NCI-H2107 (cell line): ENCODE measurements around the gene RBM22.
A peak's percentile ranks its signal among the peaks of the same experiment; 100 is the strongest.

Experiments used
- DNase-seq: peaks from one replicate; lab custom pipeline; 2025; lab: John Stamatoyannopoulos, UW

Gene RBM22

DNA sequence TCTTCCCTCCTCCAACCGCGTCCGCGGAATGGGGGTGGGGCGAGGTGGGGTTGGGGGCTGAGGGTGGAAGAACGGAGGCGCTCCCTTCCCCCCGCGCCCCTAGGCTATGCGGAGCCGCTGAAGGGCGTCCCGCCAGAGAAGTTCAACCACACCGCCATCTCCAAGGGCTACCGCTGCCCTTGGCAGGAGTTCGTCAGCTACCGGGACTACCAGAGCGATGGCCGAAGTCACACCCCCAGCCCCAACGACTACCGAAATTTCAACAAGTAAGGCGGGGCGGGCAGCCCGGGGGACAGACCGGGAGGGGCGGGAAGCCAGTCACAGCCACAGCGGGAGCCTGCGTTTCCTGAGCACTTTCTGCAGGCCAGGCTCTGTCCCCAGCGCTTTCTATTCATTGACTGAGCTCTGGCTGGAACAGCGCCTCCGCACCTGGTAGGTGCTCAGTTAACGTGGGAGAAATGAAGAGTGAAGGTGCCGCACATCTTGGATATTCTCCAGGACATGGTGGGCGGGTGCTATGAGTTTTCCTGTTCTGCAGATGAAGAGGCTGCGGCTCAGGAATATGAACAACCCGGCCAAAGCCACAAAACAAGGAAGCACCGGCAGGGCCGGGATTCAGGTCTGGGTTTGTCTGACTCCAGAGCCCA, 28.5 kb downstream of the RBM22 start:
- no peak for DNase-seq

DNA sequence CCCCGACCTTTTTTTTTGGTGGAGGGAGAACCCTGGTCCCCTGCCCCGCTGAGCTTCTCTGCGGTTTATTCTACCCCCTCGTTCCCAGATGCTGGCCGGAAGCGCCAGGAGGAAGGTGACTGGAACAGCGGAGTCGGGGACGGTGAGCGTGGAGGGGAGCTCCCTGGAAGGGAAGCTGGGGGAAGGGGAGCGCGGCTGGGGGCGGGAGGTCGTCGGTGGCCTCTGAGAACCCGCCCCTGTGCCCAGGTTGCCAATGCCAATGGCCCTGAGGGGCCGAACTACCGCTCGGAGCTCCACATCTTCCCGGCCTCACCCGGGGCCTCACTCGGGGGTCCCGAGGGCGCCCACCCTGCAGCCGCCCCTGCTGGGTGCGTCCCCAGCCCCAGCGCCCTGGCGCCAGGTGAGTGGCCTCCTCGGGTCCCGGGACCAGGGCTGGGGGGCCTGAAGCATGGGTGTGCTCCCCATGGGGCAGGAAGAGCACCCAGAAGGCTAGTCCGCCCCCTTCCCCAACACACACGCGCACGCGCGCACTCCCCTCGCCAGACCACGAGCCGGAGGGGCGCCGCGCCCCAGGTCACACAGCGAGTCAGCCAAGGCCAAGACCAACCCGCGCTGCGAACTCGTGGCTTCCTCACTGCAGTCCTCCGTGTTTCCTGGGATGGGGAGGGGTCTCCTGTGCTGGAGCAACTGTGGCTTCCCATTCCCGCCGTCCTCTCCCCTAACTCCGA, 29.2 kb downstream of the RBM22 start:
- DNase-seq, result no peak

DNA sequence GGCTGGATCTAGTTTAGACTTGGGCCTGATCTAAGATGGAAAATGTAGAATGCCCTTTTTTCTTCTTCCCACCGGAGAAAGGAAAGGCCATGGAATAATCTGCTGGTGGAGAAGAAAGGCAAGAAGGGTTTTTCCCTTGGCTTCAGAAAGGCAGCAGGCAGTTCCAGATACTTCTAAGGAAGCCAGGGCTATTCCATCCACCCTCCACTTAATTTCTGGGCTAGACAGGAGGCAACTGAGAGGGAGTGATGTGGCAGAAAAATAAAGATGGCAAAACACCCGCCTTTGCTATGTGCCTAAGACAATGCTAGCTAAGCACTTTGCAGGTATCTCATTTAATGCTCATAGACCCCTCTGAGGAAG, 29.9 kb downstream of the RBM22 start:
- no peak for DNase-seq

DNA sequence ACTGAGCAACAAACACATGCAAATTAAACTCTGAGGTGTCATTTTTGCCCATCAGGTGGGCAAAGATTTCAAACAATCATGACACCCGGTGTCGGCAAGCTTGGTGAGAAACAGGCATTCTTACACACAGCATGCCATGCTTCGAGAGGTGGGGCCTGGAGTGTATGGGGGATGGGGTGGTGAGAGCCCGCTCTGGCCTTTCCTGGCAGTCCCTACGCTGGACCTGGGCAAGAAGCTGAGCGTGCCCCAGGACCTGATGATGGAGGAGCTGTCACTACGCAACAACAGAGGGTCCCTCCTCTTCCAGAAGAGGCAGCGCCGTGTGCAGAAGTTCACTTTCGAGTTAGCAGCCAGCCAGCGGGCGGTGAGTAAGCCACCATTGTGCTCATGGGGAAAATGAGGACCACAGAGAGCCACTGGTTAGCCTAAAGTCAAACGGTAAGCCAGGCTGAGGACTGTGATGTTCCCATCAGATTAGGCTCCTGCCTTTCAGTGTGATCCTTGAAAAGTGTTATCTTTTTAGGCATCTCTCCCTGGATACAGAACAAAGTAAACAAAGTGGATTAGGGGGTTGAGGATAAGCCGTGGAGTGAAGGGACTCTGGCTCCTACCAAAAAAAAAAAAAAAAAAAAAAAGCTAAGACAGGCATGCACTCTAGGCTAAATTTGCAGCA, 30.5 kb downstream of the RBM22 start:
- no peak for DNase-seq

DNA sequence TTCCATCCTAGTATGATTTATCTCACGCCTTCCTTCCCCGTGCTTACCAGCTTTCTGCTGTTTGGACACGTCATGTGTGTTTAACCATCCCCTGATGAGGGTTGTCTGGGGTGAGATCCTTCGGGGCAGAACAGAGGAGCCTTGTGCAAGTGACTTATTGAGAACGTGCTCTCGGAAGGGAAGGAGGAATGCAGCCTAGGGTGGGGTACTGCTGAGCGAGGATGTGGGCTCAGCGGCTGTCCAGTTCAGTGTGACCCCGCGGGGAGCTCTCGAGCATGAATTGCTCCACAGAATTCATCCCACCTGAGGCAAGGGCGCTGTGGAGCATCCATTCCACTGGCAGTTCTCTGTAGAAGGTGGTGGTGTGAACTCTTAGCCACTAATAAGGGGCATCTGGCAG, 35.8 kb downstream of the RBM22 start:
- no peak for DNase-seq

DNA sequence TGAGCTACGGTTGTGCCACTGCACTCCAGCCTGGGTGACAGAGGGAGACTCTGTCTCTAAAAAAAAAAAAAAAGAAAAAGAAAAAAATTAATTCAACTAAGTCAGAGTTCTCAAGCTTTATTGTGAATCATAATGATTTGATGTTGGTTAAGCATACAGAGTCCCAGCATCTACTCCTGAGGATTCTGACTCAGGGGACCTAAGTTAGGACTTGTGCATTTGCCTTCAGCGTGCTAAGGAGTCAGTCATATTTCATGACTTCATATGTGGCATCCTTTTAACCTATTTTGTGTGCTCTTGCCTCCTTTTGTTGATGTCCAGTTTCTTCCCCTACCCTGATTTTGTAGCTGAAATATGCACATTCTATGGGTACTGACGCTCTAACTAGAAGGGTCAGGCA, 36.9 kb downstream of the RBM22 start:
- no peak for DNase-seq

DNA sequence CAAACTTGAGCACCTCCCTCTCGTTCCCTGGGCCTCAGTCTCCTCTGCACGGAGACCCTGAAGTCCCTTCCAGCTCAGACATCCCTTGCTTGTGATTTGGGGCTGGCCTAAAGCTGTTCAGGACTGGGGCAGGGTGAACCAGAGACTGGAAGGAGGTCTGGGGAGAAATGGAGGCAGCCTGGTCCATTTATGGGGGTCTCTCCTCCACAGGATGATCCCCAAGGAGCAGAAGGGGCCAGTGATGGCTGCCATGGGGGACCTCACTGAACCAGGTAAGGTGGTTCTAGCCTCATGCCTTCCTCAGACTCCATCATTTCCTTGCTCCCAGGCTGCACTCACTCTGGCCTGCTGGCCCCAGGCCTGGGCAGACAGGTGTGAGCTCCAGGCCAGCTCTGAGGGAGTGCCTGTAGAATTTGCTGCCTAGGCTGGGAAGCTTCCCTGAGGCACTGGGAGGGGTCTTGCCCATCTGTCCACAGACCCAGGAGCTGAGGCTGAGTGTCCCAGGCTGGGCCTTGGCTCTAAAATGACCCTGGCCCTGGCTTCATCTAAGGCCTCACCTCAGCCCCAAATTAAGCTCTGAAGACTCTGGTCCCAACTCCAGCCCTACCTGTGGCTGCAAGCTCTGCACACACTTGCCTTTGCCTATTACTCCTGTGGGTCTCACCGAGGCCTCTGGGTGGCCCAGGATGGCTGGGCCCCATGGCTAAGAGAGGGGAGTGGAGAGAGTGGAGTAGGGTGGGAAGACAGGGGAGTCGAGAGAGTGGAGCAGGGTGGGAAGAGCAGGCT, 37.9 kb downstream of the RBM22 start:
- no peak for DNase-seq

DNA sequence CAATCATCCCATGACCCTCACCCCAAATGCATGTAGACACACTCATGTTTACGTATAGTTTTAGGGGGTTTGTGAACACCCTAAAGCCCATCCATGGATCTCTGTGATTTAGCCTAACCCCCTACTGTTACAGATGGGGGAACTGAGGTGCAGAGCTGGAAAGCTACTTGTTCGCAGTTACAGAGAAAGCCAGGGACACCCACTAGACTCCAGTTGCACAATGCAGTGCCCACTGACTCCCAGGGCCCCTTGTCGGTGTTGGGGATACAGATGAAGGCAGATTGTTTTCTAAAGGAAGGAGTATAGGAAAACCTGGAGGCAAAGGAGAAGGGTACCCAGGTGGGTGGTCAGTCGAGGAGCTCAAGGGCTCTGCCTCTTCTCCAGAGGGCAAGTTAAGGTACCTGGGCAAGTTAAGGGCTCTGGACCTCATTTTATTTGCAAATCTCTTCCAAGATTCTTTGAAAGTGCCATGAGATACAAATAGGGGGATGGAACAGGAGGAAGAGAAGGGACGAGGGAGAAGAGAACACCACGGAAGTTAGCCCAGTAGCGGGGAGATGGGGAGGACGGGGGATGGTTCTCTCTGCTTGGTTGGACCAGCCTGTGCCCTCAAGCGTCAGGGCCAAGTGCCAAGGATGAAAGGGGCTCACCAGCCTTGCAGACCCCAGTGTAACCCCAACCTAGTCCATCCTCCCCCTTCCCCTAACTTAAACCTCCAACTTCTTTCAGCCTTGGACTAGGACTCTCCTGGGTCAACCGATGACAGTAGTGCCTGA, 38.9 kb downstream of the RBM22 start:
- no peak for DNase-seq

DNA sequence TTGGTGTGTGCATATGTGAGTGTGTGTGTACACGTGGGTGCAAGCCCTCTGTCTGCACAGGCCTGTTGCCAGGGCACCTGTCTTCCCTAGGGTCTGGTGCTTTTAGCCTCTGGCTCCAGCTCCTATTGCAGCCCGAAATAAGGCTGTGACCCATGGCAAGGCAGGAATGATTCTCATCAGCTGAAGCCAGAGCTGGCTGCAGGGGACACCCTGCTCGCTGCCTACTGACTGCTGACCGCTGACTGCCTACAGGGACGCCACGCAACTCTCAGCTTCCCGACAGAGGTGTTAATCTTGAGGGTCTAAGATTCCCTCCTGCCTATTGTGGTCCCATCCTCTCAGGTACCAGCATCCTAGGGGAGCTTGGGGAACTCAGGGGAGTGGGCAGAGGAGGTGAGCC, 39.8 kb downstream of the RBM22 start, which contains the start of gene MYOZ3:
TSS of gene MYOZ3 (plus strand) at position 166 of the 400 bp plus-strand sequence. CDS start 1,691 bp downstream, outside the sequence.
- DNase-seq, result no peak

DNA sequence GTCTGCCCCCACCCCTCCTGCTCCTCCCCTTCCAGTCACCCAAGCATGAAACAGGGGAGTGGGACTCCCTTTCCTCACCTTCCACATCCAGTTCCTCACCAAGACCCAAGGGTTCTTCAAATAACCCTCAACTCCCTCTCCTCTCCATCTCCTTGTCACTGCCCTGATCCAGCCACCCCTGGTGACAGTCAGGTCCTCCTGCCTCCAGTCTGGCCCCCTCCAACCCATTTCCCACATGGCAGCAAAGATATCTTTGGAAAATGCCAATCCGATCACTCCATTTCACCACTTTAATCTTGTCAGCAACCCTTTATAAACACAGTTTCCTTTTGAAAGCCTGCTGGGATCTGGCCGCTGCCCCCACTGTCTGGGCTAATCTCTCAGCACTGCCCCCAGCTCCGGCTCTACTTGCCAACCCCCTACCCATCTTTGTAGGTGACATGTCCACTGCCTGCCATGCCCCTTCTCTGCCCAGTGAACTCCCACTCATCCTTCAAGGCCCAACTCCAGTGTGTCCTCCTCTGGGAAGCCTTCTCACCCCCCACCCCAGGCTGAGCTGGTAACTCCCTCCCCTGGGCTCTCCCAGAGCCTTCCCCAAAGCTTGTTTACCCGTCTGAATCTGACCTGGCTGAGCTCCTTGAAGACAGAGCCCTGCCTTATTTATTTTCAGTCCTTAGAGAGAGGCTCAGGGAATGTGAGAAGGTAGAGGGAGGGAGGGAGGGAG, 40.6 kb downstream of the RBM22 start:
- DNase-seq, result no peak

DNA sequence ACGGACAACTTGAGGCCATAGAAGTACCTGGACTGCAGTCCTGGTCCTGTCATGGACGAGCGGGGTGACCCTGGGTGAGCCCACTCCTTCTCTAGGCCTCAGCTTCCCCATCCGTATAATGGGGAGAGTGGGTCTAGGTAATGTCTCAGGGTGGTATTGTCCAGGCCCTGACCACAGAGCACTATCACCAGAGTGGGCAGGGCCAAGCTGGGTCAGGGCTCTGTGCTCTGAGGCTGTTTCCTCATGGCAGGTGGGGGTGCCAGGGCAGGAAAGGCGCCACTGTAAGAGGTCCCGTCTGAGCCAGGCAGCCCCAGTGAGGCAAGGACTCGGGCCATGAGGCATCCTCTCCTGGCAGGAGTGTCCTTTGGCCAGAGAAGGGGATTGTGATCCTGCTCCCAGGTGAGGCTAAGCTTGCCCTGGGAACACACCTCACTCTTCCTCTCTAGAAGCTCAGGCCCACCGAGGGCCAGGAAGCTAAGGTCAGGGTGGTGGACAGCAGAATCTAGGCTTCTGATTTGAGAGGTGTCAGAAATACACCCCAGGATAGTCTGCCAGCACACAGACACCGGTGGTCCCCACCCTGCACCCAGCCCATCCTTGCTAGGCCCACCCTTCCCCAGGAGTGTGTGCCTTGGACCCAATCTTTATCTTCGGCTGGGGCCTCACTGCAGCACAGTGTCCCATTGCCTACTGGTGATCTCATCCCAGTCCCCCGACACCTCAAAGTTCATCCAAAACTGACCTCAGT, 41.3 kb downstream of the RBM22 start:
- no peak for DNase-seq

DNA sequence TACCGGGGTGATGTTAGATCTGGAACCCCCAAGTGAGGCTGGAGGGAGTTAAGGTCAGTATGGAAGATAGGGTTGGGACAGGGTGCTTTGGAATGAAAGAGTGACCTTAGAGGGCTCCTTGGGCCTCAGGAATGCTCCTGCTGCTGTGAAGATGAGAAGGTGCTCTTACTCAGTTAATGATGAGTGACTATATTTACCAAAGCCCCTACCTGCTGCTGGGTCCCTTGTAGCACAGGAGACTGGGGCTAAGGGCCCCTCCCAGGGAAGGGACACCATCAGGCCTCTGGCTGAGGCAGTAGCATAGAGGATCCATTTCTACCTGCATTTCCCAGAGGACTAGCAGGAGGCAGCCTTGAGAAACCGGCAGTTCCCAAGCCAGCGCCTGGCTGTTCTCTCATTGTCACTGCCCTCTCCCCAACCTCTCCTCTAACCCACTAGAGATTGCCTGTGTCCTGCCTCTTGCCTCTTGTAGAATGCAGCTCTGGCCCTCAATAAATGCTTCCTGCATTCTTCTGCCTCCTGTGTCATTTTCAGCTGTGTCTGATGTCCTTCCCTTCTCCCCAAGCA, 42.1 kb downstream of the RBM22 start:
- no peak for DNase-seq

DNA sequence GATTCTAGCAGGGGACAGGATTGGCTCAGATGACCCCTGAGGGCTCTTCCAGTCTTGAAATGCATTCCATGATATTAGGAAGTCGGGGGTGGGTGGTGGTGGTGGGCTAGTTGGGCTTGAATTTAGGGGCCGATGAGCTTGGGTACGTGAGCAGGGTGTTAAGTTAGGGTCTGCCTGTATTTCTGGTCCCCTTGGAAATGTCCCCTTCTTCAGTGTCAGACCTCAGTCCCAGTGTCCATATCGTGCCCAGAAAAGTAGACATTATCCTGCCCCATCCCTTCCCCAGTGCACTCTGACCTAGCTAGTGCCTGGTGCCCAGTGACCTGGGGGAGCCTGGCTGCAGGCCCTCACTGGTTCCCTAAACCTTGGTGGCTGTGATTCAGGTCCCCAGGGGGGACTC, 42.7 kb downstream of the RBM22 start:
- no peak for DNase-seq

DNA sequence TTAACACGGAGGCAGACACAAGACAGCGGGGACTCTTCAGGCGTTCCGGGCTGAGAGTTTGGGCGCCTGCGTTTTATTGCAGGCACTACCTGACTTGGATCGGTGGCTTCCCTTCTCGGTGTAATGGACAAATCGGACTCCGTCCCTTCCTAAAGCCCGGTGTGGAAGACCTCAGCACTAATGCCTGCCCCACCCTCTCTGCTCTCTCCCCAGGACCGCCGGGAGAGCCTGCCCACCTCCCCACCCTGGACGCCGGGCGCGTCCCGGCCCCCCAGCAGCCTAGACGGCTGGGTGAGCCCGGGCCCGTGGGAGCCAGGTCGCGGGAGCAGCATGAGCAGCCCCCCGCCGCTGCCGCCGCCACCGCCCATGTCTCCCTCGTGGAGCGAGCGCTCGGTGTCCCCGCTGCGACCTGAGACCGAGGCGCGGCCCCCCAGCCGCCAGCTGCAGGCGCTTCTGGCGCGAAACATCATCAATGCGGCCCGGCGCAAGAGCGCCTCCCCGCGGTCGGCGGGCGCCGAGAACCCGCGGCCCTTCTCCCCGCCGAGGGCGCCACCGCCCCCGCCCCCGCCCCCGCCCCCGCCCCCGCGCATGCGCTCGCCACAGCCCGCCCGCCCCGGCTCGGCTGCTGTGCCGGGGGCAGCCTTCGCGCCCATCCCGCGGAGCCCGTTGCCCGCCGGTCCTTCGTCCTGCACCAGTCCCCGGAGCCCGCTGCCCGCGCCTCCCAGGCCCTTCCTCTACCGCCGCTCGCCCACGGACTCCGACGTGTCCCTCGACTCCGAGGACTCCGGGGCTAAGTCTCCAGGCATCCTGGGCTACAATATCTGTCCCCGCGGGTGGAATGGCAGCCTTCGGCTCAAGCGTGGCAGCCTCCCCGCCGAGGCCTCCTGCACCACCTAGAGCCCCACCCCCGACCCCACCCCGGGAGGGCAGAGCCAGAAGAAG, 44.4 kb downstream of the RBM22 start:
- DNase-seq, result peak; percentile 31

DNA sequence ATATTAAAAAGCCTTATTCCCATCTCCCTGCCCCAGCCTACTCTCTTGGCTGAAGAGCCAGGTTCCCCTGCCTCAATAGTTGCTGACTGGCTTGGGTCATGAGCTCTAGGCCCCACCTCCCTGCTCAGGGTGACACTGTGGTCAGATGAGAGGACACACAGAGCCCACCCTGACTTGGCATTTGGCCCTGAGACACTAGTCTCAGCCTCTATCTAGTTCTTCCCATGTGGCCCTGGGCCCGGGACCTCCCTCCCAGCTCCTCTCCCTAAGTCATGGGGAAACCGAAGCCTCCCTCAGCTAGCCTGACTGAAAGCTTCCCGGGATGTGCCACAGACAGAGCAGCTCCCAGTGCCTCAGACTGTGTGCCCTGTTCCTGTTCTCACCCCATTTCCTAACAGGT, 45.6 kb downstream of the RBM22 start:
- no peak for DNase-seq

DNA sequence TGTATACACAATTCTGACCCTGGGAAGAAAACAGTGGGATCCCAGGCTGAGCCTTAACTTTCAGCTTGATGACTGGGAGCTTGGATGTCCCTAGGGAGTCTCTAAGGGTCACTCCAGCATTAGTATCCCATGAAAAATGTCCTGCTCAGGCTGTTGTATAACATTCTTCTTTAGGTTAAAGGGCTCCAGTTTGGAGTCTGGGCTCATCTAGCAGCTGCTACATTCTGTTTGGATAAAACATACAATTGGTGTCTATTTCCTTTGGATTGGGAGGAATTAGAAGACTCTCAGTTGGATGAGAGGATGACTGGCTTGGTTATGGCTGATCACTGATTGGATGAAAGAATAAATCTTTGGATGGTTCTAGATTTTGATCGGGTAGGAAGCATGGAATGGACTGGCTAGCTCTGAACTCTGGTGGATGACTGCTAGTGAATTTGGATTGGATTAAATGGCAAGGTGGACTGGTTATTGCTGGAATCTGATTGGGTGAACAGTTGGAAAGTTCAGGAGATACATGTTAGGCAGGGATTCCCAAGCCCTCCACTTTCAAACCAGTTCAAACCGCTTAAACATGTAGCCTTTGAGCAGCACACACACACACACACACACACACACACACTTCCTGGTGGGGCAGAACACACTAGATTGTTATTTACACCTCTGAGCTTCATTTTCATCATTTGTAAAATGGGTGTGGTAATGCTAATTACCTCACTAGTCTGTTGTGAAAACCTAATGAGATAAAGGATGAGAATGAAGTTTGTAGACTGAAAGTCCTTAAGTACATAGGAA, 46.9 kb downstream of the RBM22 start:
- DNase-seq, result no peak

DNA sequence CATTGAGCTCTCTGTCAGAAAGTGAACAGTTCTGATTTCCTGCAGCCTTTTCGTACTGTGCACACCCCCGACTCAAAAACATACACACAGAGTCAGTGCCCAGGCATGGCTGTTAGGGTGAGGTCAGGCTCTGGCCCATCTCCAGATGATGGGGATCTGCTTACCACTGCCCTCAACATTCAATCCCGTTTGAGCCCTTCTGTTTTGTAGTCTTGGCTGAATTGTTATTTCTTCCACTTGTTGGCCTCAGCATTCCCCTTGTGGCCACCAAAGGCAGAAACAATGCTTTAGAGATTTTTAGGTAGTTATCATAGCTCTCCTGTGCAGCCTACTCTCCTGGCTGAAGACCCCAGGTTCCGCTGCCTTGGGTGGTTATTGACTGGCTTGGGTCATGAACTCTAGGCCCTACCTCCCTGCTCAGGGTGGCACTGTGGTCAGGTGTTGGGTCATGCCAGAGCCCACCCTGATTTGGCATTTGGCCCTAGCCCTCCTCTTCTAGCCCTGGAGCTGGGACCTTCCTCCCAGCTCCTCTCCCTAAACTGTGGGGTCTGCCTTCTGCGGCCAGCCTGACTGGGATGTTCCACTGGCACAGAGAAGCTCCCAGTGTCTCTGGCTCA, 47.6 kb downstream of the RBM22 start:
- no peak for DNase-seq
